HUES48 (cell line): ENCODE results near the gene PCBP3.

Experiments
- H3K27ac ChIP-seq: one replicate; pipeline ENCODE4 v1.7.0; 2013; ENCODE audit warnings: low read depth, low read length, inconsistent platforms
- H3K27me3 ChIP-seq: 2 replicates; pipeline ENCODE4 v1.6.1; 2013; ENCODE audit warnings: mild to moderate bottlenecking, low read length; ENCODE audit not compliant: control insufficient read depth, insufficient read depth
- H3K36me3 ChIP-seq: 2 replicates; pipeline ENCODE4 v1.6.1; 2013; ENCODE audit warnings: low read length; ENCODE audit not compliant: control insufficient read depth, insufficient read depth
- H3K4me1 ChIP-seq: 2 replicates; pipeline ENCODE4 v1.6.1; 2013; ENCODE audit warnings: mild to moderate bottlenecking, low read length; ENCODE audit not compliant: control insufficient read depth, insufficient read depth
- H3K4me3 ChIP-seq: 2 replicates; pipeline ENCODE4 v1.5.1; 2013; ENCODE audit warnings: mild to moderate bottlenecking, low read depth, low read length
- H3K9ac ChIP-seq: 2 replicates; pipeline ENCODE4 v1.6.1; 2013; ENCODE audit warnings: mild to moderate bottlenecking, low read depth, low read length, moderate library complexity
- H3K9me3 ChIP-seq: 2 replicates; pipeline ENCODE4 v1.6.1; 2013; ENCODE audit warnings: low read length; ENCODE audit not compliant: control insufficient read depth, insufficient read depth

PCBP3 gene

DNA sequence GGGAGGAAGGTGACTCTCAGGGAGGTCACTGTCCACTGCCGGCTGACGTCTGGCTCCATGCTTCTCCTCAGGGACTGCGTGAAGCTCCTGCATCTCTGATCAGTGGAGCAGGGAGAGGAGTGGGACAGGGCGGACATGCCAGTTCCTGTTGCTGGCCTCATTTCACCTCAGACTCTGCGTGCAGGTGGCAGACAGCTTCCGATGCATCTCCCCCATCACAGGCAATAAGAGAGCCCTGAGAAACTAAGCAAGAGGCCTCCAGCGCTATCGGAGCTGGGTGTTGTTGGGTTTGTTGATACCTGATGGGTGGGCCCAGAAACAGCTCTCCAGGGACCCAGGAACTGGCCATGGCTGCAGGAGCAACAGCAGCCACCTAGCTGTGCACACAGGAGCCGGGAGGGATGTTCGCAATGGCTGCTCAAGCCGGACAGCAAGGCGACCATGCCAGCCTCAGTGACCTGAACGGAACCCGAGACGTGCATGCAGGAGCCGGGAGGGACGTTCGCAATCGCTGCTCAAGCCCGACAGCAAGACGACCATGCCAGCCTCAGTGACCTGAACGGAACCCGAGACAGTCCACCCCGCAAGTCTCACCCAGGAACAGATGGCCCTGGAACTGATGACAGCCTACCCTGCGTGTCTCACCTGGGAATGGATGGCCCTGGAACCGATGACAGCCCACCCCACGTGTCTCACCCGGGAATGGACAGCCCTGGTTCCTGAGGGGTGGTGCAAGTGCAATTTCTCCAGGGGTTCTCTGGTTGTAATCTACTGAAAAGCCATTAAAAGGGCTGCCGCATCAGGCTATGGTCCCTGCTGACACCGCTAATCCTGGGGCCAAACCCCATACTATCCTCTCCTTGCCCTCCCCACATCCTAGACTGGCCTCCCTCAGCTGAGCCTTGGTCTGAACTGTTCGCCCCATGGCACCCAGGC lies 14.2 kb upstream of the PCBP3 start:
- Histone ChIP-seq H3K27ac (no peak overlapping the region), H3K9ac (no peak overlapping the region), H3K4me1 (no peaks in the 10 kb centered on the region), H3K36me3 (no peaks in the 10 kb centered on the region), H3K27me3 (no peaks in the 10 kb centered on the region), H3K9me3 (no peaks in the 10 kb centered on the region), H3K4me3 (no peak overlapping the region)

DNA sequence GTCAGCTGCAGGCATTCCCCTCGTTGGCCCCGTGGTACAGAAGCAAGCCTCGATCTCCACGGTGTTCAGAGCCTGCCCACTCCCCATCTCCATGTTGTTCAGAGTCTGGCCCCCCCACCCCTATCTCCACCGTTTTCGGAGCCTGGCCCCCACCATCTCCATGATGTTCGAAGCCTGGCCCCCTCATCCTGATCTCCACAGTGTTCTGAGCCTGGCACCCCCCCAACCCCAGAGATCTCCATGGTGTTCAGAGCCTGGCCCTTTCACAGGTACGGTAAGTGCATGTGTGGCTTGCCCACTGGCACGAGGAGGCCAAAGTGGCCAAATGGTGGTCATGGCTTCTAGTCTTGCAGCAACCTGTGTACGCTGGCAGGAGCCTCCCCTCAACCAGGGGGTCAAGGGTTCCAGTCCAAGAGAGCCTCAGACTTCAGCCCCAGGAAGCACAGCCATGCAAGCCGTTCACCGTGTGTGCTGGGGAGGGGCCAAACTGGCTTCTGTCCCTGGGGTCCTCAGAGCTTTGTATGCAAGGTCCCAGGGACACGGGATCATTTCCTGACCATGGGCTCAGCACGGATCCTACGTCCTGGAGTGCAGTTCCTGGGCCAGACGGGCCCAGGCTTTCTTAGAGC lies 13.3 kb upstream of the PCBP3 start:
- no peaks in the 10 kb centered on the region for H3K4me1 ChIP-seq
- no peaks in the 10 kb centered on the region for H3K27me3 ChIP-seq
- no peak overlapping the region for H3K9ac ChIP-seq
- H3K36me3 ChIP-seq = no peaks in the 10 kb centered on the region
- H3K4me3 ChIP-seq = no peak overlapping the region
- H3K27ac ChIP-seq = no peak overlapping the region
- 0 out of 2 replicates have a peak, but pooled peaks cover under 1% of the 10 kb centered on the region for H3K9me3 ChIP-seq

DNA sequence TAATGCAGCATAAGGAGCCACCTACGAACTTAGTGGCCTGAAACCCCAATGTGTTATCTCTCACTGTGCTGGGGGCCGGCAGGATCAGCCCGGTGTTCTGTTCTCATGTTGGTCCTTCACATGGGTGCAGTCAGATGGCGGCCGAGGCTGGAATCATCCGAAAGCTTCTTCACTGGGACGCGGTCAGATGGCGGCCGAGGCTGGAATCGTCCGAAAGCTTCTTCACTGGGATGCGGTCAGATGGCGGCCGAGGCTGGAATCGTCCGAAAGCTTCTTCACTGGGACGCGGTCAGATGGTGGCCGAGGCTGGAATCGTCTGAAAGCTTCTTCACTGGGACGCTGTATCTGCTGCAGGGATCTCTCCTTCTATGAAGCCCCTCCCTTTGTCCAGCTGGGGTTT lies 12.6 kb upstream of the PCBP3 start:
- H3K4me1 ChIP-seq = no peaks in the 10 kb centered on the region
- no peaks in the 10 kb centered on the region for H3K36me3 ChIP-seq
- no peaks in the 10 kb centered on the region for H3K27me3 ChIP-seq
- no peak overlapping the region for H3K9ac ChIP-seq
- H3K4me3 ChIP-seq = no peak overlapping the region
- H3K27ac ChIP-seq = no peak overlapping the region
- peaks cover 7% of the 10 kb centered on the region; the same call in 1 of the 2 replicates for H3K9me3 ChIP-seq

DNA sequence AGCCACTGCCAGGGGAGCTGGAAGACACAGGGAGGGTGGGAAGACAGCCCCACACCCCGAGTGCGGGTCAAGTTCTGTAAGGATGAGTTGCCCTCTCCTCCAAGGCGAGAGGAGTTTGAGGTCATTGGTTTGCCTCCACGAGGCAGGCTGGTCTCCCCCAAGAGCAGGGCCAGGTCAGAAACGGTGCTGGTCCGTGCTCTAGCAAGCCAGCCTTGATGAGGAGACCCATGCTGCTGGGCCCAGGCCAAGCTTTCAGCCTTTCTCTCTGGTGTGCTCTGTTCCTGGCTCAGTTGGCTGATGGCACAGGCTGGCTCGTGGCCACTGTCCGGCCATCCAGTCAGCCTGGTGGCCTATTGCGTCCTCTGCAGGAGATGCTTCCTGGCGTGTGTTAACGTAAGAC lies 12.0 kb upstream of the PCBP3 start:
- Histone ChIP-seq H3K36me3 (no peaks in the 10 kb centered on the region), H3K4me3 (no peak overlapping the region), H3K9me3 (peaks cover 8% of the 10 kb centered on the region; the same call in 1 of the 2 replicates), H3K27ac (no peak overlapping the region), H3K9ac (no peak overlapping the region), H3K4me1 (no peaks in the 10 kb centered on the region), H3K27me3 (no peaks in the 10 kb centered on the region)

DNA sequence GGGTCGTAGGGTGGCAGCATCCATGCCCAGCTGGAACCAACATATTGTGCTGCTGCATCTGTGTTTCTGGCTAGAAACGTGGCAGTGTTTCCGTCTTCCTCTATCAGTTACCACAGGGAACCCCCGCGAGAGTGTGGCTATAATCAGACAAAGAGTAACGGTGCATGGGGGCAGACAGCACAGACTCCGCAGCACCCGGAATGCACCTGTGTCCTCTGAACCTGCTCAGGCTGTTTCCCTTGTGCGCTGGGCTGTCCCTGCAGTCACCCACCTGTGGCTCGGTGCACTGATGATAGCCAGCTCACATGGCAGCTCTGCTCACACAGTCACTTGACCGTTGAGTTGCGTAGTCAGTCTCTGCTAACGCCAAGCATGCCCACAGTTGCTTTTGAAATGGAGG lies 11.4 kb upstream of the PCBP3 start:
- Histone ChIP-seq H3K27ac (no peak overlapping the region), H3K9ac (no peak overlapping the region), H3K27me3 (no peaks in the 10 kb centered on the region), H3K9me3 (peaks cover 8% of the 10 kb centered on the region; the same call in 1 of the 2 replicates), H3K4me1 (no peaks in the 10 kb centered on the region), H3K36me3 (no peaks in the 10 kb centered on the region), H3K4me3 (no peak overlapping the region)

DNA sequence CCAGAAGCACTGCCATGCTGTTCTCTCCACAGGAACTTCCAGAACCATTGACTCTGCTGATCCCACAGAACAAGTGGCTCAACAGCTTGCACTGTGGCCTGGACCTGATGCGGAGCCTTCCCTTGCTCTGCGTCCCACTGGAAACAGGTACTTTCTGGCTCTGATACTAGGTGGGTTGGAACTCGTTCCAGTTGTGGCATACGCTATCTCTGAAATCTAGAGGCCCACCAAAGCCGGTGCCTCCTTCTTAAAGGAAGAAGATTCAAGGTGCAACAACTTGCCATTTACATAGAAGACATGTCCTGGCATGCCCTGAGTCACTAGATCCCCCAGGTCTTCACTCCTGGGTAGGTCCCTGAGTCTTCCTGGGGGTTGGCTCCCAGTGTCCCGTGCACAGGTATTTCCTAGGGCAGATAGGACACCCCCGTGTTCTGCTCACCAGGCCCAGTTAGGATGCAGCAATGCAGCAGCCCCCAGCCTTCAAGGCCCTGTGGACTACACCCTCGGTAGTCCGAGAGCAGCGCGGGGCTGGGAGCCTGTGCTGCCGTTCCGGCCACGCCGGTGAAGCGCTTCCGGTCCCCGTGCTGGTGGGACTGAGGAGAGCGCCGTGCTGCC lies 10.8 kb upstream of the PCBP3 start:
- Histone ChIP-seq H3K27ac (no peak overlapping the region), H3K36me3 (no peaks in the 10 kb centered on the region), H3K27me3 (no peaks in the 10 kb centered on the region)

DNA sequence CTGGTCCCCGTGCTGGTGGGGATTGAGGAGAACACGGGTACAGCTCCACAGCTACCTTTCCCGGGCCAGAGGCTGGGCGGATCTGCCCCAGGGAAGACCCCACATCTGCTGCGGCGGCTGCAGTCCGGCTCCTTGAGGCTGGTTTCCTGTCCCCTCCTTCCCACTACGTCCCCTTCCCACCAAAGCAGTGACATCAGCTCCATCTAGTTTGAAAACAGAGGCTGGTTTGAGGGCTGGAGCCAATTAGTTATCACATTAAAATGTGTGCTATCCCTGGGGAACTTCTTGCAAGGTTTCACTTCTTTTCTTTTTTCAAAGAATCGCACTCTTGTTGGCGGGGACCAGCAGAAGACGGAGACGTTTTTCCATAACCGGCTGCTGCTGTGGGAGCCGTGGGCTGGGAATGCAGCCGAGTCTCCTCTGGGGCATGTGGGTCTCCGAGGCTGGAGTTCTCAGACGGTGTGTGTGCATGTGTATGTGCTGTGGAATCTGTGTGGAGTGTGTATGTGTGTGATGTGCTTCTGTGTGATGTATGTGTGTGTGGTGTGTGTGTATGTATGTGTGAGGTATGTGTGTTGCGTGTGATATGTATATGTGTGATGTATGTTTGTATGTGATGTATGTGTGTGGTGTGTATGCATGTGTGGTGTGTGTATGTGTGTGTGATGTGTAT lies 8.9 kb upstream of the PCBP3 start:
- Histone ChIP-seq H3K9me3 (peaks cover 8% of the 10 kb centered on the region; the same call in 1 of the 2 replicates), H3K27me3 (no peaks in the 10 kb centered on the region), H3K4me3 (no peak overlapping the region), H3K27ac (no peak overlapping the region), H3K36me3 (no peaks in the 10 kb centered on the region), H3K4me1 (peaks cover 4% of the 10 kb centered on the region; the same call in 1 of the 2 replicates), H3K9ac (no peak overlapping the region)

More for the DNA sequence above, 10.8 kb upstream of the PCBP3 start:
- peaks cover 8% of the 10 kb centered on the region; the same call in 1 of the 2 replicates for H3K9me3 ChIP-seq
- no peaks in the 10 kb centered on the region for H3K4me1 ChIP-seq
- H3K4me3 ChIP-seq = no peak overlapping the region
- no peak overlapping the region for H3K9ac ChIP-seq

DNA sequence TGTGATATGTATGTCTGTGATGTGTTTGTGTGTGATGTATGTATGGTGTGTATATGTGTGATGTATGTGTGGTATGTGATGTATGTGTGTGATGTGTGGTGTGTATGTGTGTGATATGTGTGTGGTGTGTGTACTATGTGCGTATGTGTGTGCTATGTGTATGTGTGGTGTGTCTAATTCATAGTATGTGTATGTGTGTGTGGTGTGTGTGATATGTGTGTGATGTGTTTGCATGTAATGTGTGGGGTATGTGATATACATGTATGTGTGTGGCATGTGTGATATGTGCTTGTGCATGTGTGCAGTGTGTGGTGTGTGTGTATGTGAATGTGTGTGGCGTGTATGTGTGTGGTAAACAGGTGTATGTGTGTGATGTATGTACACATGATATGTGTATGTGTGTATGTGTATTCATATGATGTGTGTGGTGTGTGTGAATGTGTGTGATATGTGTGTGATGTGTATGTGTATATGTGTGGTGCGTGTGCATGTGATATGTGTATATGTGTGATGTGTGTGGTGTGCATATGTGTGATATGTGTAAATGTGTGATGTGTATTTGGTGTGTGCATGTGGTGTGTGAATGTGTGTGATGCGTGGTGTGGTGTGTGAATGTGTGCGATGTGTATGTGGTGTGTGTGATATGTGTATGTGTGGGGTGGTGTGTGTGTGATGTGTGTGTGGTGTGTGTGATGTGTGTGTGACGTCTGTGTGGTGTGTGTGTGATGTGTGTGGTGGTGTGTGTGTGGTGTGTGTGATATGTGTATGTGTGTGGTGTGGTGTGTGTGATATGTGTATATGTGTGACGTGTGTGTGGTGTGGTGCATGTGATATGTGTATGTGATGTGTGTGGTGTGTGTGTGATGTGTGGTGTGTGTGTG lies 8.0 kb upstream of the PCBP3 start:
- Histone ChIP-seq H3K36me3 (no peaks in the 10 kb centered on the region), H3K4me3 (no peak overlapping the region), H3K9ac (no peak overlapping the region), H3K4me1 (peaks cover 4% of the 10 kb centered on the region; the same call in 1 of the 2 replicates), H3K27me3 (no peaks in the 10 kb centered on the region), H3K27ac (no peak overlapping the region), H3K9me3 (peaks cover 8% of the 10 kb centered on the region; the same call in 1 of the 2 replicates)

DNA sequence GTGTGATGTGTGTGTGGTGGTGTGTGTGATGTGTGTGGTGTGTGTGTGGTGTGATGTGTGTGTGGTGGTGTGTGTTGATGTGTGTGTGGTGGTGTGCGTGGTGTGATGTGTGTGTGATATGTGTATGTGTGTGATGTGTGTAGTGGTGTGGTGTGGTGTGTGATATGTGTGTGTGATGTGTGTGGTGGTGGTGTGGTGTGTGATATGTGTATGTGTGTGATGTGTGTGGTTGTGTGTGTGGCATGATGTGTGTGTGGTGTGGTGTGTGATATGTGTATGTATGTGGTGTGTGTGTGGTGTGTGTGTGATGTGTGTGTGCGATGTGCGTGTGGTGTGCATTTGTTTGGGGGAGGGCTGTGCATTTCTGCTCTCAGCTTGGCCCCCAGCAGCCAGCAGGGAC lies 7.1 kb upstream of the PCBP3 start:
- no peak overlapping the region for H3K9ac ChIP-seq
- H3K27ac ChIP-seq = no peak overlapping the region
- H3K27me3 ChIP-seq = peaks cover 4% of the 10 kb centered on the region; the same call in 1 of the 2 replicates
- H3K4me1 ChIP-seq = peaks cover 4% of the 10 kb centered on the region; the same call in 1 of the 2 replicates
- H3K36me3 ChIP-seq = no peaks in the 10 kb centered on the region
- H3K9me3 ChIP-seq = peaks cover 8% of the 10 kb centered on the region; the same call in 1 of the 2 replicates
- no peak overlapping the region for H3K4me3 ChIP-seq
